Measurements from ENCODE around the gene MEX3A.

- TF ChIP-seq POLR2AphosphoS5 (IDR thresholded peaks at IDR 0.05), result no peak
- no peak for TF ChIP-seq CTCF (IDR thresholded peaks at IDR 0.05 in 8 of 11, conservative IDR thresholded peaks at IDR 0.05 in 3 of 11)
- no peak for TF ChIP-seq POLR2A (IDR thresholded peaks at IDR 0.05)
These were observed 13.7 kb upstream of the MEX3A start for GRCh38 chr1:156095906-156096508.
